ENCODE data around the gene ACSM4. TPM values are rescaled to one million over a fixed set of nuclear protein-coding genes. Genes with fewer than 3 reads are reported as not detected.

ACSM4 gene
- total RNA-seq, 2 donors from 2014 or later = not detected

GRCh38 chr12:7304456-7304855, 584 bp downstream of the ACSM4 start:
- Histone ChIP-seq H3K4me1 (ENCODE audit: control insufficient read depth in 1 of 2, low read depth in 2 of 2) (no peaks in the 10 kb centered on the region), H3K9me3 (no peaks in the 10 kb centered on the region), H3K4me3 (no peak overlapping the region), H3K27me3 (replicated peaks; ENCODE audit: insufficient read depth) (no peaks in the 10 kb centered on the region), H3K27ac (no peak overlapping the region), H3K36me3 (no peaks in the 10 kb centered on the region)
- DNase-seq (ENCODE audit: low spot score) (no peak), ATAC-seq (ENCODE audit: insufficient number of reproducible peaks, low FRiP score, low read depth) (no peak)
- TF ChIP-seq CTCF (IDR thresholded peaks at IDR 0.05) = no peak

GRCh38 chr12:7310070-7310469, 6.2 kb downstream of the ACSM4 start:
- Histone ChIP-seq H3K27ac (no peak overlapping the region), H3K9me3 (no peaks in the 10 kb centered on the region), H3K27me3 (replicated peaks; ENCODE audit: insufficient read depth) (no peaks in the 10 kb centered on the region), H3K4me1 (ENCODE audit: control insufficient read depth in 1 of 2, low read depth in 2 of 2) (no peaks in the 10 kb centered on the region), H3K4me3 (no peak overlapping the region), H3K36me3 (no peaks in the 10 kb centered on the region)
- TF ChIP-seq CTCF (IDR thresholded peaks at IDR 0.05) = no peak
- DNase-seq (ENCODE audit: low spot score) (no peak), ATAC-seq (ENCODE audit: insufficient number of reproducible peaks, low FRiP score, low read depth) (no peak)

GRCh38 chr12:7319930-7320329, 16.1 kb downstream of the ACSM4 start:
- no peak overlapping the region for H3K27ac ChIP-seq
- no peak for TF ChIP-seq CTCF (IDR thresholded peaks at IDR 0.05)

GRCh38 chr12:7321624-7322023, 17.8 kb downstream of the ACSM4 start:
- no peaks in the 10 kb centered on the region for H3K4me1 ChIP-seq (ENCODE audit: control insufficient read depth in 1 of 2, low read depth in 2 of 2)
- H3K27ac ChIP-seq = no peak overlapping the region
- no peaks in the 10 kb centered on the region for H3K36me3 ChIP-seq
- TF ChIP-seq CTCF (IDR thresholded peaks at IDR 0.05) = no peak
- ATAC-seq (ENCODE audit: insufficient number of reproducible peaks, low FRiP score, low read depth) (no peak), DNase-seq (ENCODE audit: low spot score) (no peak)
- H3K9me3 ChIP-seq = no peaks in the 10 kb centered on the region
- no peak overlapping the region for H3K4me3 ChIP-seq
- no peaks in the 10 kb centered on the region for H3K27me3 ChIP-seq (replicated peaks; ENCODE audit: insufficient read depth)

More at GRCh38 chr12:7319930-7320329, 16.1 kb downstream of the ACSM4 start:
- Histone ChIP-seq H3K4me1 (ENCODE audit: control insufficient read depth in 1 of 2, low read depth in 2 of 2) (no peaks in the 10 kb centered on the region), H3K36me3 (no peaks in the 10 kb centered on the region), H3K27me3 (replicated peaks; ENCODE audit: insufficient read depth) (no peaks in the 10 kb centered on the region), H3K9me3 (no peaks in the 10 kb centered on the region), H3K4me3 (no peak overlapping the region)
- ATAC-seq (ENCODE audit: insufficient number of reproducible peaks, low FRiP score, low read depth) (no peak), DNase-seq (ENCODE audit: low spot score) (no peak)

- H3K27me3 ChIP-seq (replicated peaks; ENCODE audit: insufficient read depth) = no peaks in the 10 kb centered on the region
- no peaks in the 10 kb centered on the region for H3K4me1 ChIP-seq (ENCODE audit: control insufficient read depth in 1 of 2, low read depth in 2 of 2)
- H3K36me3 ChIP-seq = no peaks in the 10 kb centered on the region
- no peaks in the 10 kb centered on the region for H3K9me3 ChIP-seq
- ATAC-seq (ENCODE audit: insufficient number of reproducible peaks, low FRiP score, low read depth) (no peak), DNase-seq (ENCODE audit: low spot score) (no peak)
- no peak overlapping the region for H3K27ac ChIP-seq
- no peak for TF ChIP-seq CTCF (IDR thresholded peaks at IDR 0.05)
- H3K4me3 ChIP-seq = no peak overlapping the region
Observed at GRCh38 chr12:7322599-7322998, 18.7 kb downstream of the ACSM4 start.

Data from thoracic aorta (tissue), 2 donors.